ENCODE results near the gene MOB2.

Gene MOB2

DNA sequence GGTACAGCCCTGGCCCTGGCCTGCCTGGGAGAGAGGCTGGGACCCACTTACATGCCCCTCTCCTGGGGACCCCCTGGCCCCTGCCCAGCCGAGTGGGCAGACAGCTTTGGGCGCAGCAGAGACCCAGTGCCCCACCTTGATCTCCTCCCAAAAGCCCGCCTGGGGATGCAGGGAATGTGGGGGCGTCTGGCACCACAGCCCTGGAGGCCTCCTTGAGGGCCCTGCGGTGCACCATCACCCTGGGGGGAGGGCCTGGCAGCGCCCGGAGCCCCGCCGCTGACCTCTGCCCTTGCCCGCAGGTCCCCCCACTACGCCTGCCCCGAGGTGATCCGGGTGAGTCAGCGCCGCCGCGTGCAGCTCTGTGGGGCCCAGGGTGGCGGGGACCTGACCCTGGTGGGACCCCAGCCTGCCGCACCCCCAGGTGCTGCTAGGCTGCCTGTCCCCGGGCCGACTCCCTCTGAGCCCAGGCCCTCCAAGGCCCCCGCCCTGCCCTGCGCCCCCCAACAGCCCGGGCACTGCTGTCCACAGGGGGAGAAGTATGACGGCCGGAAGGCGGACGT, 43.7 kb downstream of the MOB2 start:
- Histone ChIP-seq H3K18ac (ENCODE audit: low read length) (peak overlapping the region; percentile 64), H2AK5ac (ENCODE audit: low read depth, low read length) (no peak overlapping the region), H3K27me3 (ENCODE audit: control insufficient read depth in 3 of 3, insufficient read depth in 3 of 3, low read depth in 1 of 3, low read length in 3 of 3) (no peaks in the 10 kb centered on the region), H3K4me2 (ENCODE audit: insufficient read depth, low read length, poor library complexity, severe bottlenecking) (no peak overlapping the region), H3K4me3 (ENCODE audit: low read length in 2 of 2) (no peak overlapping the region), H2AFZ (ENCODE audit: low read length) (no peak overlapping the region), H3K4ac (ENCODE audit: low read length) (no peak overlapping the region), H3K4me1 (ENCODE audit: control insufficient read depth in 2 of 2, insufficient read depth in 1 of 2, low read depth in 1 of 2, low read length in 2 of 2) (peaks cover 0 to 5% of the 10 kb centered on the region in 2 donors), H3K27ac (replicated peaks; ENCODE audit: low read length) (no peak overlapping the region), H3K9ac (ENCODE audit: low read depth, low read length, poor library complexity) (no peak overlapping the region), H4K8ac (ENCODE audit: low read depth, low read length) (no peak overlapping the region), H2BK5ac (ENCODE audit: low read length) (peak overlapping the region; percentile 82), H4K91ac (ENCODE audit: low read depth, low read length, poor library complexity) (no peak overlapping the region), H3K9me3 (replicated peaks in 1 of 2; ENCODE audit: control insufficient read depth in 2 of 2, insufficient read depth in 1 of 2, low read depth in 1 of 2, low read length in 2 of 2) (no peaks in the 10 kb centered on the region), H2BK12ac (ENCODE audit: low read length) (peak overlapping the region; percentile 58), H3K14ac (ENCODE audit: low read length) (no peak overlapping the region), H3K36me3 (replicated peaks in 1 of 2; ENCODE audit: control insufficient read depth in 2 of 2, insufficient read depth in 2 of 2, low read length in 2 of 2) (peaks cover 10 to 44% of the 10 kb centered on the region in 2 donors), H3K79me1 (ENCODE audit: low read depth, low read length) (peaks cover 1% of the 10 kb centered on the region), H2BK15ac (ENCODE audit: low read length) (no peak overlapping the region), H2BK120ac (ENCODE audit: low read depth, low read length) (no peak overlapping the region), H3K23ac (ENCODE audit: low read depth, low read length, poor library complexity) (peak overlapping the region; percentile 55)
- no peak for DNase-seq (ENCODE audit: low spot score)
- WGBS, 2 donors (ENCODE audit: extremely low coverage in 2 of 2, insufficient read length in 2 of 2, insufficient replicate concordance in 1 of 2), result no CpG with 5 or more reads among the region's 28 CpGs

DNA sequence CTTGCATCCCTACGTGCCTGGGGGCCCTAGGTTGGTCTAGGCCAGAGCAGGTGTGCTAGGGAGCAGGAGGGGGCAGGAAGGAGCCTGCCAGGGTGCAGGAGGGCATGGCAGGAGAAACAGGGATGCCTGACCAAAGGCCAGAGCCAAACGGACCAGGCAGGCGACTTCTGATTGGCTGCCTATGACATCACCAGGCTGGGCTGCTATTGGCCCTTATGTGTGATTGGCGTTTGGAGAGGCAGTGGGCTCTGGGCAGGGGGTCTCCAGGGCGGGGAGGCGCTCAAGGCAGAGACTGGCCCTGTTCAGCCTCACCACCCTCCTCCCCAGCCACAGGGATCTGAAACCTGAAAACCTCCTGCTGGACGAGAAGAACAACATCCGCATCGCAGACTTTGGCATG, 44.4 kb downstream of the MOB2 start:
- no peak for DNase-seq (ENCODE audit: low spot score)
- no peak overlapping the region for H2AFZ ChIP-seq (ENCODE audit: low read length)
- H2BK120ac ChIP-seq (ENCODE audit: low read depth, low read length), result no peak overlapping the region
- H2BK5ac ChIP-seq (ENCODE audit: low read length), result peak overlapping the region; percentile 82
- H4K8ac ChIP-seq (ENCODE audit: low read depth, low read length), result no peak overlapping the region
- H3K36me3 ChIP-seq (replicated peaks in 1 of 2; ENCODE audit: control insufficient read depth in 2 of 2, insufficient read depth in 2 of 2, low read length in 2 of 2), result peaks cover 10 to 45% of the 10 kb centered on the region in 2 donors
- no peaks in the 10 kb centered on the region for H3K9me3 ChIP-seq (replicated peaks in 1 of 2; ENCODE audit: control insufficient read depth in 2 of 2, insufficient read depth in 1 of 2, low read depth in 1 of 2, low read length in 2 of 2)
- no peak overlapping the region for H3K9ac ChIP-seq (ENCODE audit: low read depth, low read length, poor library complexity)
- H4K91ac ChIP-seq (ENCODE audit: low read depth, low read length, poor library complexity), result peak overlapping the region; percentile 53
- peaks cover 0 to 5% of the 10 kb centered on the region in 2 donors for H3K4me1 ChIP-seq (ENCODE audit: control insufficient read depth in 2 of 2, insufficient read depth in 1 of 2, low read depth in 1 of 2, low read length in 2 of 2)
- peaks cover 4% of the 10 kb centered on the region for H3K79me1 ChIP-seq (ENCODE audit: low read depth, low read length)
- H3K4ac ChIP-seq (ENCODE audit: low read length), result no peak overlapping the region
- H3K27me3 ChIP-seq (ENCODE audit: control insufficient read depth in 3 of 3, insufficient read depth in 3 of 3, low read depth in 1 of 3, low read length in 3 of 3), result no peaks in the 10 kb centered on the region
- peak overlapping the region; percentile 55 for H3K23ac ChIP-seq (ENCODE audit: low read depth, low read length, poor library complexity)
- no peak overlapping the region for H3K4me3 ChIP-seq (ENCODE audit: low read length in 2 of 2)
- H3K18ac ChIP-seq (ENCODE audit: low read length), result peak overlapping the region; percentile 64
- WGBS, 2 donors (ENCODE audit: extremely low coverage in 2 of 2, insufficient read length in 2 of 2, insufficient replicate concordance in 1 of 2), result no CpG with 5 or more reads among the region's 9 CpGs
- peak overlapping the region; percentile 58 for H2BK15ac ChIP-seq (ENCODE audit: low read length)
- H3K27ac ChIP-seq (replicated peaks; ENCODE audit: low read length), result no peak overlapping the region
- peak overlapping the region; percentile 70 for H2AK5ac ChIP-seq (ENCODE audit: low read depth, low read length)
- H3K14ac ChIP-seq (ENCODE audit: low read length), result no peak overlapping the region
- H3K4me2 ChIP-seq (ENCODE audit: insufficient read depth, low read length, poor library complexity, severe bottlenecking), result peak overlapping the region; percentile 25
- peak overlapping the region; percentile 58 for H2BK12ac ChIP-seq (ENCODE audit: low read length)

DNA sequence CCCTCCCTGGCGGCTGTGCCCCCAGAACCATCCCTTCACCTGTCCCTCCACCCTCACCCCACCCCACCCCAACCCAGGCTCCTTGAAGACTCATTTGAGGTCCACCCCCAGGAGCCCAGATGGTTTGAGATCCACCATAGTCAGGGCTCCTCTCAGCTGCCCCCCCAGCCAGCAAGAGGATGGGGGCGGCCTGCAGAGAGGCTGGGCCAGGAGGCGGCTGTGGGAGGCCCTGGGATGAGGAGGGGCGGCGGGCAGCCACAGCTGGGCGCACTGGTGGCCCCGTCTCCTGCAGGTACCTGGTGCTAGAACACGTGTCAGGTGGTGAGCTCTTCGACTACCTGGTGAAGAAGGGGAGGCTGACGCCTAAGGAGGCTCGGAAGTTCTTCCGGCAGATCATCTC, 46.1 kb downstream of the MOB2 start:
- no peak overlapping the region for H3K4me2 ChIP-seq (ENCODE audit: insufficient read depth, low read length, poor library complexity, severe bottlenecking)
- H4K91ac ChIP-seq (ENCODE audit: low read depth, low read length, poor library complexity), result no peak overlapping the region
- no peak overlapping the region for H2BK120ac ChIP-seq (ENCODE audit: low read depth, low read length)
- no peaks in the 10 kb centered on the region for H3K27me3 ChIP-seq (ENCODE audit: control insufficient read depth in 3 of 3, insufficient read depth in 3 of 3, low read depth in 1 of 3, low read length in 3 of 3)
- no peak overlapping the region for H2BK12ac ChIP-seq (ENCODE audit: low read length)
- H2AK5ac ChIP-seq (ENCODE audit: low read depth, low read length), result no peak overlapping the region
- no peak overlapping the region for H3K4ac ChIP-seq (ENCODE audit: low read length)
- H2BK15ac ChIP-seq (ENCODE audit: low read length), result no peak overlapping the region
- no peaks in the 10 kb centered on the region for H3K9me3 ChIP-seq (replicated peaks in 1 of 2; ENCODE audit: control insufficient read depth in 2 of 2, insufficient read depth in 1 of 2, low read depth in 1 of 2, low read length in 2 of 2)
- DNase-seq (ENCODE audit: low spot score), result no peak
- H3K9ac ChIP-seq (ENCODE audit: low read depth, low read length, poor library complexity), result no peak overlapping the region
- H3K4me1 ChIP-seq (ENCODE audit: control insufficient read depth in 2 of 2, insufficient read depth in 1 of 2, low read depth in 1 of 2, low read length in 2 of 2), result peaks cover 7 to 17% of the 10 kb centered on the region in 2 donors
- no peak overlapping the region for H3K27ac ChIP-seq (replicated peaks; ENCODE audit: low read length)
- H2AFZ ChIP-seq (ENCODE audit: low read length), result no peak overlapping the region
- H4K8ac ChIP-seq (ENCODE audit: low read depth, low read length), result no peak overlapping the region
- H2BK5ac ChIP-seq (ENCODE audit: low read length), result no peak overlapping the region
- no CpG with 5 or more reads among the region's 12 CpGs for WGBS, 2 donors (ENCODE audit: extremely low coverage in 2 of 2, insufficient read length in 2 of 2, insufficient replicate concordance in 1 of 2)
- H3K4me3 ChIP-seq (ENCODE audit: low read length in 2 of 2), result no peak overlapping the region
- peak overlapping the region; percentile 47 for H3K14ac ChIP-seq (ENCODE audit: low read length)
- no peak overlapping the region for H3K23ac ChIP-seq (ENCODE audit: low read depth, low read length, poor library complexity)
- H3K36me3 ChIP-seq (replicated peaks in 1 of 2; ENCODE audit: control insufficient read depth in 2 of 2, insufficient read depth in 2 of 2, low read length in 2 of 2), result peaks cover 10 to 35% of the 10 kb centered on the region in 2 donors
- H3K79me1 ChIP-seq (ENCODE audit: low read depth, low read length), result peaks cover 5% of the 10 kb centered on the region
- H3K18ac ChIP-seq (ENCODE audit: low read length), result no peak overlapping the region

DNA sequence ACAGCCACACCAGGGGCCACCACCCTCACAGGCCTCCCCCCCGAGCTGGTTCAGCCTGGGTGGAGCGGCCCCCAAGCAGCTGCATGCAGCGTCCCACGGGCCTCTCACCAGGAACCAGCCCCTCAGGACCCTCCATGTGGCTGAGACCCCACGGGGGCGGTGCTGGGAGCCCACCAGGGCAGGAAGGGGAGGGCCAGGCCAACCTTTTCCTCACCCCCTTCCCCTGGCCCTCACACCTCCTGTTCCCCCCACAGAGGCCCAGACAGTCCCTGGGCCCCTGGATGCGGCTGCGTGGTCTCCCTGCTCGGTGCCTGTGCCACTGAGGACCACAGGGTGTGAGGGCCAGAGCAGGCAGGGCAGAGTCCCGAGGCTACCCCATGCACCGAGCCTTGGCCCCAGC, 46.5 kb downstream of the MOB2 start:
- Histone ChIP-seq H3K9me3 (replicated peaks in 1 of 2; ENCODE audit: control insufficient read depth in 2 of 2, insufficient read depth in 1 of 2, low read depth in 1 of 2, low read length in 2 of 2) (no peaks in the 10 kb centered on the region), H3K27me3 (ENCODE audit: control insufficient read depth in 3 of 3, insufficient read depth in 3 of 3, low read depth in 1 of 3, low read length in 3 of 3) (no peaks in the 10 kb centered on the region), H2BK120ac (ENCODE audit: low read depth, low read length) (no peak overlapping the region), H2BK12ac (ENCODE audit: low read length) (no peak overlapping the region), H3K9ac (ENCODE audit: low read depth, low read length, poor library complexity) (no peak overlapping the region), H4K91ac (ENCODE audit: low read depth, low read length, poor library complexity) (no peak overlapping the region), H3K27ac (replicated peaks; ENCODE audit: low read length) (no peak overlapping the region), H2BK15ac (ENCODE audit: low read length) (no peak overlapping the region), H3K4ac (ENCODE audit: low read length) (no peak overlapping the region), H2AK5ac (ENCODE audit: low read depth, low read length) (no peak overlapping the region), H2AFZ (ENCODE audit: low read length) (no peak overlapping the region), H3K36me3 (replicated peaks in 1 of 2; ENCODE audit: control insufficient read depth in 2 of 2, insufficient read depth in 2 of 2, low read length in 2 of 2) (peaks cover 10 to 32% of the 10 kb centered on the region in 2 donors), H3K4me2 (ENCODE audit: insufficient read depth, low read length, poor library complexity, severe bottlenecking) (no peak overlapping the region), H2BK5ac (ENCODE audit: low read length) (no peak overlapping the region), H3K4me1 (ENCODE audit: control insufficient read depth in 2 of 2, insufficient read depth in 1 of 2, low read depth in 1 of 2, low read length in 2 of 2) (peaks cover 7 to 17% of the 10 kb centered on the region in 2 donors), H3K4me3 (ENCODE audit: low read length in 2 of 2) (no peak overlapping the region), H3K14ac (ENCODE audit: low read length) (peak overlapping the region; percentile 47), H4K8ac (ENCODE audit: low read depth, low read length) (no peak overlapping the region), H3K18ac (ENCODE audit: low read length) (no peak overlapping the region), H3K79me1 (ENCODE audit: low read depth, low read length) (peaks cover 5% of the 10 kb centered on the region), H3K23ac (ENCODE audit: low read depth, low read length, poor library complexity) (peak overlapping the region; percentile 3)
- no peak for DNase-seq (ENCODE audit: low spot score)
- WGBS, 2 donors (ENCODE audit: extremely low coverage in 2 of 2, insufficient read length in 2 of 2, insufficient replicate concordance in 1 of 2), result no CpG with 5 or more reads among the region's 11 CpGs
